Bone marrow (tissue), 2 donors: ENCODE results near the gene CCDC85A.

Source experiments
- DNase-seq, 2 donors: peaks; one replicate each; lab custom pipeline; 2025; lab: John Stamatoyannopoulos, UW

CCDC85A gene

GRCh38 chr2:56239437-56239836, 55.6 kb downstream of the CCDC85A start:
- DNase-seq, result no peak

- DNase-seq, result no peak
Observed at GRCh38 chr2:56240210-56240609, 56.4 kb downstream of the CCDC85A start.

- DNase-seq, result no peak
Observed at GRCh38 chr2:56244506-56244905, 60.7 kb downstream of the CCDC85A start.

- no peak for DNase-seq
Observed at GRCh38 chr2:56244911-56245530, 61.2 kb downstream of the CCDC85A start.

GRCh38 chr2:56248965-56249742, 65.4 kb downstream of the CCDC85A start:
- DNase-seq, result no peak

- no peak for DNase-seq
Observed at GRCh38 chr2:56250153-56250729, 66.5 kb downstream of the CCDC85A start.

- DNase-seq, result no peak
Observed at GRCh38 chr2:56260415-56260814, 76.6 kb downstream of the CCDC85A start.

GRCh38 chr2:56262241-56262640, 78.5 kb downstream of the CCDC85A start:
- DNase-seq, result no peak

GRCh38 chr2:56263876-56264275, 80.1 kb downstream of the CCDC85A start:
- DNase-seq, result no peak

- DNase-seq, result no peak
Observed at GRCh38 chr2:56266761-56267414, 83.1 kb downstream of the CCDC85A start.

GRCh38 chr2:56267415-56267788, 83.6 kb downstream of the CCDC85A start:
- no peak for DNase-seq

GRCh38 chr2:56268856-56269255, 85.1 kb downstream of the CCDC85A start:
- DNase-seq, result no peak

- DNase-seq, result no peak
Observed at GRCh38 chr2:56271275-56271674, 87.5 kb downstream of the CCDC85A start.

- no peak for DNase-seq
Observed at GRCh38 chr2:56285224-56285623, 101.4 kb downstream of the CCDC85A start.

GRCh38 chr2:56286936-56287335, 103.1 kb downstream of the CCDC85A start:
- DNase-seq, result no peak

- no peak for DNase-seq
Observed at GRCh38 chr2:56287508-56287907, 103.7 kb downstream of the CCDC85A start.

- DNase-seq, result no peak
Observed at GRCh38 chr2:56287974-56288373, 104.2 kb downstream of the CCDC85A start.

GRCh38 chr2:56288838-56289580, 105.2 kb downstream of the CCDC85A start:
- DNase-seq, result no peak

GRCh38 chr2:56291711-56292110, 107.9 kb downstream of the CCDC85A start:
- DNase-seq, result no peak

- no peak for DNase-seq
Observed at GRCh38 chr2:56292951-56293350, 109.2 kb downstream of the CCDC85A start.

GRCh38 chr2:56295666-56296065, 111.9 kb downstream of the CCDC85A start:
- DNase-seq, result no peak

GRCh38 chr2:56297671-56298070, 113.9 kb downstream of the CCDC85A start:
- no peak for DNase-seq
